Measurements from ENCODE around the gene RLBP1.

RLBP1 gene

DNA sequence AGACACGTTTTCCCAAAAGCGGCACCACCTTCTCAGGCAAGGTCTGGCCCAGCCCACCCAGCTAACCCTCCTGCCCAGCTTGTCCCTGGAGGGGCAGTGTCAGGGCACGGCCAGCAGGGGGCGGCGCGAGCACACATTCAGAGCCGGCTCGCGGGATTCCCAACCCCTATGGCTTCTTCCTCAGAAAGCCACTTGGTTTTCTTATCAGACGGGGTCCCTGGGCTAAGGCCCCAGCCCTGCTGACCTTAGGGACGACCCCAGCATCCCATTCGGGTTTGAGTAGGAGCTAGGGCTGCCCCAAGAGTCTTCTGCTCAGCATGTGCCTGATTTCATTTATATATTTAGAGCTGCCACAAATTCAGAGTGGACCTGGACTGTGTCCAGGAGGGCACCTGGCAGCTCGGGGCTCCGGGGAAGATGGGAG, 14.5 kb downstream of the RLBP1 start:
- DNase-seq (ENCODE audit: low read depth in 1 of 2, low spot score in 1 of 2), result peak; percentile 57 to 67

DNA sequence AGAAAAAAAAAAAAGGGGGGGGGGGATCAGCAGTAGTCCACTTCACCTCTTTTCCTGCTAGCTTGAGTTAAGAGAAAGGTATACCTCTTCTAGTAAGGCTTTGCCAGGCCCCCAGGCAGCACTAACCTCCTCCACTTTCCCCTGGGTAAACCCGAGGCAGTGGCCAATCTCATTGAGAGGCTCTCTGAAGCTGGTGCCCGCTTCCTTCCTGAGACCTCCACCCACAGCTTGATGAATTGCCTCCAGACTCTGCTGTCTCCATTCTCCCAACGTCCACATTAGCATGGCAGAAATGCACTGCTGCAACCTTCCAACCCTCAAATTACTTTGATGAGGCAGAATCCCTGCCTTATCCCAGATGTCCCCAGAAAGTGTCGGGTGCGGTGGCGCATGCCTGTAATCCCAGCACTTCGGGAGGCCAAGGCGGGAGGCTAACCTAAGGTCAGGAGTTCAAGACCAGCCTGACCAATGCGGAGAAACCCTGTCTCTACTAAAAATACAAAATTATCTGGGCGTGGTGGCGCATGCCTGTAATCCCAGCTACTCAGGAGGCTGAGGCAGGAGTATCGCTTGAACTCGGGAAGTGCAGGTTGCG, 15.3 kb downstream of the RLBP1 start:
- no peak for DNase-seq (ENCODE audit: low read depth in 1 of 2, low spot score in 1 of 2)

DNA sequence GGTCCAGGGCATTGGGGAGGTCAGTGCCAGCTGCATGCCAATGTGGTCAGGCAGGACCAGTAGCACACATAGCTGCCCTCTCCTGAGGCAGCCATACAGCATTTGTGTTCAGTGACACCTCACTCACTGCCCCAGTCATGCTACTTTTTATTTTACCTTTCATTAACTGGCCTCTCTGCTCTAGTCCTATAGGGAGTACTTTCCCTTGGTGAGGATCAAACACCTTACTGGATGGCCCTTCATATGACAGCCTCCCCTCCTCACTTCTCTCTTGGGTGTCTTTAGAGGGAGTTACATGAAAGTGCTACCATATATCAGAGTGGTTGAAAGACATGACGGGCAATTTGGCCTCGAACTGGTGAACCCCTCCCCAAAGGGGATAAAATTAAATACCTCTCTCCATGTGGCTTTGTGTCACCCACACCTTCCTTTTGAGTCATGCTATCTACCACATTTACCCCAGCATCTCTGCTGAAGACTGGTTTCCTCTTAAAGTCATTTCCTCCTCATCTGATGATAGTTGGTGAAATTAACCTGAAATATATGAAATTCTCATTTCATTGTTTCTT, 17.6 kb downstream of the RLBP1 start:
- peak in 1 of 2 donors; percentile 30 for DNase-seq (ENCODE audit: low read depth in 1 of 2, low spot score in 1 of 2)

- no peak for DNase-seq (ENCODE audit: low read depth in 1 of 2, low spot score in 1 of 2)
These were observed 19.8 kb downstream of the RLBP1 start for GRCh38 chr15:89201465-89202005.

DNA sequence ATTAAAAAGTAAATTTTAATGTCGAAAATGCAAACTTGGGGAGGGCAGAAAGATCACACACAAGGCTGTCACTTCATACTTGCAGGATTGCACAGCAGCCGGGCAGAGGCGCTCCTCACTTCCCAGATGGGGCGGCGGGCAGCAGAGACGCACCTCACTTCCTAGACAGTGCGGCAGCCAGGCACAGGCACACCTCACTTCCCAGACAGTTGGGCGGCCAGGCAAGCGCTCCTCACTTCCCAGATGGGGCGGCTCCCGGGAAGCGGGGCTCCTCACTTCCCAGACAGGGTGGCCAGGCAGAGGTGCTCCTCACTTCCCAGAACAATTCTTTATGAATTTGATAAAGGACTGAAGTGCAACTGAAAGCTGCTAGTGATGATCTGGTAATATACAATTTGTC, 21.2 kb downstream of the RLBP1 start:
- no peak for DNase-seq (ENCODE audit: low read depth in 1 of 2, low spot score in 1 of 2)

DNA sequence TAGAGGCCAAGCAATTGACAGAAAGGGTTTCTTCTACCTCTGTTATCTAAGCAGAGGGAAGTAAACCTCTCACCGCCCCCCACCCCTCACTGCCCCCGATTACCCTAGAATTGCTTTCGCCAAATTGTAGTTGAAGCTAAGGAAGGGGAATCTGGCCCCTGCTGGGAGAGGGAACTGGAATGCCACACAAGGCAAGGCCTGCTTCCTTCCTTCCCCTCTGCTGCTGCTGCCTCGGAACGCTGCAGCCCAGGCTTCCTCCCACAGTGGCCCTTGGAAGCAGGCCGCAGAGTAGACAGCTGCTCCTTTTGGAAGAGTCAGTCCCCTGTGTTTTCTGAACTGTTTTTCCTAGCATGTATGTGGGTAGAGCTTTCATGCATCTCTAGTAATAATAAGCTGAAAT, 21.6 kb downstream of the RLBP1 start:
- no peak for DNase-seq (ENCODE audit: low read depth in 1 of 2, low spot score in 1 of 2)

- DNase-seq (ENCODE audit: low read depth in 1 of 2, low spot score in 1 of 2), result no peak
These were observed 22.4 kb downstream of the RLBP1 start for GRCh38 chr15:89198934-89199333.

- DNase-seq (ENCODE audit: low read depth in 1 of 2, low spot score in 1 of 2), result no peak
These were observed 23.2 kb downstream of the RLBP1 start for GRCh38 chr15:89198196-89198595.

DNA sequence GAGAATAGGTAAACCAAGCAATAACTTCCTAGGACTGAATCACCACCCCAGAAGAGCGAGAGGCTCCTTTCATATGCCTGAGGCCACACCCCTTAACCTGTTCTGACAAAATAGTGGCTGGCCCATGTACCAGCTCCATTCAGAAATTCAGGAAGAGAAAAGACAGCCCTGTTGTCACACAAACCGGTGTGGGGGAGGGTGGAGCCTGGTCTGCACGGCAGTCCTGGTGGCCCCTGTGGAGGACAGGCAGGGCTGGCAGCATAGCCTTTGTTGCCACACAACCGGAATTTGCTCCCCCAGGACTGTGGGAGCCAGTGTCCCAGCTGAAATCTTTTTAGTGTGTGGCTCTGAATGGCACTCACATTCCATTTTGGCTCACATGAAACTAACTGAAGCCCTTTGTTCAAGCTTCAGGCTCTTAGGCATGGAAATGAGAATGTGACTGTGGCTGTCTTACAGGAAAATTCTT, 23.8 kb downstream of the RLBP1 start:
- no peak for DNase-seq (ENCODE audit: low read depth in 1 of 2, low spot score in 1 of 2)

GRCh38 chr15:89196994-89197393, 24.4 kb downstream of the RLBP1 start:
- DNase-seq (ENCODE audit: low read depth in 1 of 2, low spot score in 1 of 2), result no peak

- no peak for DNase-seq (ENCODE audit: low read depth in 1 of 2, low spot score in 1 of 2)
These were observed 25.1 kb downstream of the RLBP1 start for GRCh38 chr15:89196241-89196640.

GRCh38 chr15:89195836-89196235, 25.5 kb downstream of the RLBP1 start:
- no peak for DNase-seq (ENCODE audit: low read depth in 1 of 2, low spot score in 1 of 2)

GRCh38 chr15:89194608-89195007, 26.8 kb downstream of the RLBP1 start:
- DNase-seq (ENCODE audit: low read depth in 1 of 2, low spot score in 1 of 2), result no peak

DNA sequence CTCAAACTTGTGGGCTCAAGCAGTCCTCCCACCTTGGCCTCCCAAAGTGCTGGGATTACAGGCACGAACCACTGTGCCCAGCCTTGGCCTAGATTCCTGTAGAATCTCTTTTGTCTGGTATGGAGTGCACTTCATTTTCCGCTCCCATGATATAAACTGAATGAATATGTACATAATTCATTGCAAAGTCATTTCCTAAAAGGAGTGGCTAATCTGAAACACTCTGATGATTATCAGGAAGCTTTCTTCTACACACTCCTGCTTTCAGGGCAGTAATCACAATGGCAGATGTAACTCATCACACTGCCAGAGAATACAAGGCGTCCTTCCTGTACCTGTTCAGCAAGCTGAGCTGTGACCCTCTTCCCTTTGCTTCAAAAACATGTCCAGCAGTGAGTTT, 28.6 kb downstream of the RLBP1 start:
- no peak for DNase-seq (ENCODE audit: low read depth in 1 of 2, low spot score in 1 of 2)

DNA sequence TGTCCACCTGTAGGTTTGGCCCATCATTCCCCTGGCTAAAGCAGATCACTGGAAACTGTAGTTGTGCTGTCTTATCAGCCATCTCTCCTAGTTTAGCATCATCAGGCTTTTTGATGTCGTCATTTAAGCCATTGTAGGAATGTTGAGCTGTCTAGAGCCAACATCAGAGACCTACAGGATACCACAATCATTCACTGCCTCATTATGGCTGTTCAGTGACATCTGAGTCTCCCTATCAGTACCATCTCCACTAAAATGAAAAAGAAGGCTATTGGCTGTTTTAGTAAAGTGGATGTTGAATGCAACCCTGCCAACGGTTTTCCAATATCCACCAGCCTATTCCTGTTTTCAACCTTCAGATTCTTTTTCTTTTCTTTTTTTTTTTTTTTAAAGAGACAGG, 29.2 kb downstream of the RLBP1 start:
- no peak for DNase-seq (ENCODE audit: low read depth in 1 of 2, low spot score in 1 of 2)

DNA sequence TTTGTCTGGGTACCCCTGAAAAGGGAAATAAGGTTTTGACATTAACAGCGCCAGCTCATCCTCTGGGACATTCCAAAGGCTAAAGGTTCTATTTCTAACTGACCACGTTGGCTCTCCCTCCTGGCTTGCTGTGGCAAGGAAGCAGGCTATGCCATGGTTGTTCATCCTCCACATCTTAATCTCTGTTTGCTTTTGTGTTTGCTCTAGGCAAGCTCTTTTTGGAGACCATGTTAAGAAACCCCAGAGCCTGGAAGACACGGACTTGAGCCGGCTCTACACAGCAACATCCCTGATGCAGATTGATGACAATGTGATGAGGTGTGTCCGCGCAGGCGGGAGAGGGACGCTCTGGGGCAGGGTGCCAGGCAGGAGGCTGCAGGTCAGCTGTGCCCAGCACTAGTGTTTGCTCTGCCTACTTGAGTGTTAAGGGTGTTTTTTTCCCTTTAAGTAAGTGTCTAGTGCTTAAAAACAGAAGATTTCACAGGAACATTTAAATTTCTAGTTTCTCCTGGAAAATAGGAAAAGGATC, 33.3 kb downstream of the RLBP1 start:
- DNase-seq (ENCODE audit: low read depth in 1 of 2, low spot score in 1 of 2), result no peak

DNA sequence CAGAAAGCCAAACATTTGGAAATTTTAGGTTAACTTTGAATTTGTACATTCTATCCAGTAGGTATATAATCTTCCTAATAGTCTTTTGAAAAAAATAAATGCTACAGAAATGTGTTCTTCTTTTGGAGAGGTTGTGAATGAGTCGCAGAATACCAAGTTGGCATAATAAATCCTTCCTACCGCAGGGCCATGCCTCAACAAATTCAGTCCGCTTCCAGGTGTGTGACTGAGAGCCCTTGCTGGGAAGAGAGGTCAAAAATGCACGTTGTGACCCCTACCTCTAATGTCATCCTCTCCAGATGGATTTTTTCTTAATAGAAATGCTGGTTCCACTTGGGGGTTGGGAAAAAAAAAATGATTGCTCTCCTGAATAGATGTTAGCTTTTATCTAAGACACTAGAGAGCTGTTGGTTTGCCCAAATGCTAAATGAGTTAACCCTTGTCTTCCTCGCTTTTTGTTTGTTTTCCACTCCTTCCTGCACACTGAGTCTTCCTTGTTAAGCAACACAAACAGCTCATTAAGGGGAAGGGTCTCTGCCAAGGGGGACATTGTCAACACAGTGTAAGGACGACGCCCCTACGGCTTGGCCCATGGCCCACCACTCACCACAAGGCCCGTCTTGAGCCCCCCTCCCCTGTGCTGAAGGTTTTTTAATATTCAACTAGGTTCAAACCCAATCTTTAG, 33.9 kb downstream of the RLBP1 start:
- no peak for DNase-seq (ENCODE audit: low read depth in 1 of 2, low spot score in 1 of 2)

DNA sequence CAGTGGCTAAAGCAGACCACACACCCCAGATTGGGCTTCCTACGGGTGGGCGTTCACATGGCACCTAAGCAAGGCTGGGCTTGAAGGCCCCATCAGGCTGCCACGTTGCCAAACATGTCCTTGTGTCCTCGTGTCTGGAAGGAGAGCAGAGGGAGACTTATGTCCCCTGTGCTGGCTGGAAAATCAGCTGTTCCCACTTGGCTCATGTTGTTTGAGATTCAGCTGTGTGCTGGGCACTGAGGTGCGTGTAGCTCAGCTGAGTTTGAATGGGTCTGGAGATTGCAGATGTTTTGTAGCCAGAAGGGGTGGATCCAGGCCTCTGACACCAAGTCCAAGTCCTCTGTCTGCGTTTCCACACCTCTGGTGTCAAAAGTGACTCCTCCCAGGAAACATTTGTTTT, 34.6 kb downstream of the RLBP1 start:
- DNase-seq (ENCODE audit: low read depth in 1 of 2, low spot score in 1 of 2), result no peak

DNA sequence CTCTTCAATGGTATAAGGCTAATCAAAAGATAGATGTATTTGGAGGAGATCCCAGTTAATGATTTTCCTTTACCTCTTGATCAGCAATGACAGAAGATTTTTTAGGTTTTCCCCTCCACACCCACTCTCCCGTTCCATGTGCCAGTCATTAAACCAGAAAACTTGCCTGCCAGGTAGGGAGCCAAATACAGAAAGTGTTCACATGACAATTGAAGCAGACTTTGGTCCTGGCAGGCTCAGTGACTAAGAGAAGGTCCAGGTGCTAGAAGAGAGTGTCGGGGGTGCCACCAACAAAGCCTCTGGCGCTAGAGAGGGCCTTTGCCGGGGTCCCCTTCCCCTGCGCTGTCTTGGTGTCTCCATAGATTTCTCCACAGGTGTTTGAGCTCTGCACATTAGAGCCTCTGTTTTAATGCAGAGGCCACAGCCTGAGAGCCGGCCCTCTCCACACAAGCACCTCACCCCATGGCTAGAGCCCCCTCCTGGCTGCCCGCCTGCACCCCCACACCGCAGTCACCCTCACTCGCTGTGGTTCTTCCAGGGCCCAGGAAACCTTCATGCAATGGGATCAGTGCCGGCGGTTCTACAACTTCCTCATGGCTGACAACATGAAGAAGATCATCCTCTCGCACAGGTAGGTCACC, 36.4 kb downstream of the RLBP1 start:
- no peak for DNase-seq (ENCODE audit: low read depth in 1 of 2, low spot score in 1 of 2)

DNA sequence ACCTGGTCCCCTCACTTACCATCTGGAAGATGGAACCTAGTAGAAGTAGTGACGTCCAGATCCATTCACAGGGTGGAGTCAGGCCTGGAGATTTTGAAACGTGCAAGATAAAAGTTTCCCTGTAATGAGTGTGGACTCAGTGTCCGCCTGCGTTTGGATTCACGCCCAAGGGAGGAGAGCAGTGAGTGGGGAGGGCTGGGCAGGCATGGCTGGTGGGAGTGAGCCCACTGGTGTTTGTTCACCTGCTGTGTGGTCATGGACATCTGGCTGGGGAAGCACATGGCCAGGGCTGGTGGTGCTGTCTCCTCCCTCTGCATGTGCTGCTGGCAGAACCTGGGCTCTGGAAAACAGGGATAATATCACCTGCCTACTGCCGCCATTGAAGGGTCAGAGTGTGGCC, 37.0 kb downstream of the RLBP1 start:
- DNase-seq (ENCODE audit: low read depth in 1 of 2, low spot score in 1 of 2), result no peak

DNA sequence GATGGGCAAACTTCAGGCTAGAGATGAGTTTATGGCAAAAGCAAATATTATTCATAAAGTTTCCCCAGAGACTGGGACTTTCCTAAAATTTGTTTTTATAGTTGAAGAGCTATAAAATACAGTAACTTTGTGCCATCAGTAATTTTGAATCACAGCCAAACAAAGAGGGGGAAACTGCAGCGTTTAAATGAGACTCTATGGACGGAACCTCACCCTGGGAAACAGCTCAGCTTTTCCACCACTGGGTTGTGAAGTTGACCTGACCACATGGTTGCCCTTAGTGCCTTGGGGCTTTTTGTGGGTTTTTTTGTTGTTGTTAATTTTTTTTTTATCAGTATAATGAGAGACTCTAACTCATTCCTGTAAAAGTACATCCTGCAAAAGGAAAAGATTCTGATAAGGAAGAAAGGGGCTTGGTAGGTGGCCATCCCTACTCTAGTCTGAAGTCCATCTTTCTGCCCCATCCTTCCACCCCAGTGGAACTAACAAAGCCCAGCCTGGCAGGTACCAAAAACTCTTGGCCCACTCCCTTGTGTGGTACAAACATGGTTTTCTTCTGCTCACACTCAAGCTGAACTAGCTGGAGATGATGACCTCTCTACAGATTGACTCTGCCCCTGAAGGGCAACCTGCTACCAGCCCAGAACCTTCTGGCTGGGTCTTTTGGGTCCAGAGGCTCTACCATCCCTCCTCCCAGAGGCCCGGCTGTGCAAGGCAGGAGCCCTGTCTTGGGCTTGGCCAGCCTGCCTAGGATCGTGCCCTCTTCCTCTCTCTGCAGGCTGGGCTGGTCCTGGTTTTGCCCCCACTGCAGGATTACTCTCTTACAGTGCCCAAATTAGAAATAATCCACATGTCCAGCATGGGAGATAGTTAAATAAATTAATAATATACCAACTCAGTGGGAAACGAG, 41.2 kb downstream of the RLBP1 start:
- DNase-seq (ENCODE audit: low read depth in 1 of 2, low spot score in 1 of 2), result peak in 1 of 2 donors; percentile 58

All from activated CD4-positive, alpha-beta T cell treated with anti-CD3 and anti-CD28 coated beads, Interleukin-2, amount 50 U/mL, for 24 hours (primary cell).